MV-4-11 (cell line): Measurements from ENCODE around the gene FAM72A.
"Not testable (repeated sequence)": the region's sequence is repeated elsewhere in the genome, so short reads cannot be mapped to it uniquely, and the experiment has no call there.

Source experiments
- DNase-seq: peaks from one replicate; lab custom pipeline; 2025; lab: John Stamatoyannopoulos, UW

Gene FAM72A

DNA sequence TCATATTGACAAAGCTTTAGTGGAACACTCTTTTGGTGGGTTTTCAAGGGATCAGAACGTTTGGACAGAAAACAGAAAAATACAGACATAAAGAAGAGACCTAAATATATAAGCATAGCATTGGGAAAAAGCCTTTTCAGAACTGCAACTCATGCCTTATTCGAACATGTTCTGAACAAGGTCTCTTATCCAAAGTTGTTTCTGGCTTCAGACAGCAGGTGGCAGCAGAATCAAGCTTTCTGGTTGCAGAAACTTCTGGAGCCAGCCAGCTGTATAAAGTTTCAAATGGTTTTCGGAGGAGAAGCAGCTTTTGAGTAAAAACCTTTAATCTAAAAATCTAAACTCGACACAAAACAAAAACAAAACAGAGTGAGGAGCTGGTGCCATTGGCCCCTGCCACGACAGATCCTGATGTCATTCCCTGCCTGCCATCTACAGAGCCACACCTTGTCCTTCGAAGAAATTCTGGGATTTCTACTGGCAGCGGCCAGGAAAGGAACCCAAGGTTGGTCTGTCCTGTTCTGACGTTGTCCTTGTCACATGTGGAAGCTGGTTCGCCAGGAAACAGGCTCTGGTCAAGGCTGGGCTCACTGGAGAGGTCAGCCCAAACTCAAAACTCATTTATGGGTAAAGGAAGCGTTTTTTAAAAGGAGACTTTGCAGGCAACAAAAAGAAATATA, 35.1 kb downstream of the FAM72A start:
- not testable (repeated sequence) for DNase-seq

DNA sequence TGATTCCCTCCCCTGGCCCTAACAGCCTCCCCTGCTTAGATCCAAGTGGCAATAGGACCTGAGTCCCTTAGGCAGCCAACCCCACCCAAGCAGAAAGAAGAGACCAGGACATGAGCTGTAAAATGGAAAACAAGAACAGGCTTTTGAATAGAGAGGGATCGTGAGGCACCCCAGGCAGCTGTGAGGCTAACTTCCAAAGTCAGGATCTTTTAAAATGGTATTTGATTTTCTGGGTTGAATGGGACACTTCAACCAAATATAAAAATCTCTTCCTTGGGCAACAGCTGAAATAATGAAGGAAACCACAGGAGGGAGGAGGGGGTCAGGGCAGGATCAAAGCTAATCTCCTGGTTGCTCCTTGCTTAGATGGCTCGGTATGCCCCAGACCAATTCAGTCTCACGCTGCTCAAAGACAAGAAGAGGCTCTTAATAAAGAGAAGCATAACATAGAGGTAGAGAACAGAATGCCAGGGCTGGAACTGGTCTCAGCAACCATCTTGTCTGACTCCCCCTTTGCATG, 56.8 kb downstream of the FAM72A start:
- no peak for DNase-seq

GRCh38 chr1:206144605-206145004, 58.0 kb downstream of the FAM72A start:
- no peak for DNase-seq

DNA sequence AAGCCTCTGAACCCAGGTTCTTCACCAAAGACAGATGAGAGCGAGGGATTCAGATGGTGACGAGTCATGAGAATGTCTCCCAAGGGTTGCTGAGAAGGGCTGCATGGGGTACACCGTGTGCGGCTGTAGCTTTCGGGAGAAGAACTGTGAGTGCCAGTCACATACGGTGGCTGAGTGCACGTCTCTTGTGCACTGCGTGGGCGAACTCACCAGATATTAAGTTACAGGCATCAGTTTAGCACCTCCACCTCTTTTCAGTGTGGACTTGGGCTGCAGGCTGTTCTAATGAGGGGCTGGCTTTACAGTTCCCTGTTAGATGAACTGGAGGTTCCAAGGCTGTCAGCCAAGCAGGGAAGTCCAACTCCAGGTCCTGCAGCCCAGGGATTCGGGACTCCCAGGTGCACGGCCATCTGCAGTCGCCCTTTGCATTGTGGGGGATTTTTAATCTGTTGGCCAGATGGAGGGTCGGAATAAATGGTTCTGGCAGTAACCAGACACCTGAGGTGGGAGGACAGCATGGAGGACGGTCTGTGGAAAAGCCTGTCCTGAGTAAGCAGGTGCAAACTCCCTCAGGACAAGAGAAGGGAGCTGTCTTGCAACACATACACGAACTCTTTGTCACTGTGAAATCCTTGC, 59.0 kb downstream of the FAM72A start:
- no peak for DNase-seq

GRCh38 chr1:206142770-206143169, 59.9 kb downstream of the FAM72A start:
- DNase-seq = no peak

DNA sequence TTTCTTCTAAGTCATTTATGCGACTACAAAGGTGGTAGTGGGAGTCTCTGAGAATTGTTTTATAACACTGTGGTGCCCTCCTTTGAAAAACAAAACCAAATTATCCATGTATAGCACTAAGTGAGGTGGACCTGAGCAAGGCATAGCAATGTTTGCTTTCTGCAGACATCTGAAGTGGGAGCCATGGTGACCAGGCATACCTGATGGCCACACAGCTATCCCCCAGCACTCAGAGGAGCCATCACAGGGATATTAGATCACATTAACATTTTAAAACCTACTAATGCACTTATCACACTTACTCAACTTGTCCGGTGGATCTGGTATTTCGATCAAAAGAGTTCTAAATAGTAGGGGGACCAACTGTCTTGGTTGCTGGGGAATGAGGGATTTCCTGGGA, 60.6 kb downstream of the FAM72A start:
- DNase-seq = no peak

- no peak for DNase-seq
Observed at GRCh38 chr1:206136241-206136640, 66.4 kb downstream of the FAM72A start.
